HG03108 (cell line): ENCODE measurements around the gene HOXB3.

Experiments used
- ATAC-seq: cut with Tn5 transposase; IDR thresholded peaks from one replicate; pipeline ENCODE4 v1.9.1; 2021; ENCODE audit warnings: moderate library complexity; ENCODE audit not compliant: unreplicated experiment

Gene HOXB3

GRCh38 chr17:48626245-48627117, 36.4 kb upstream of the HOXB3 start, which contains the start of gene HOXB9:
Gene HOXB9 (minus strand): TSS chr17:48626358. CDS start chr17:48626269, 89 bp downstream.
- no peak for ATAC-seq

- ATAC-seq: no peak
Measured at GRCh38 chr17:48625495-48626244, 35.6 kb upstream of the HOXB3 start.

GRCh38 chr17:48624544-48625494, 34.8 kb upstream of the HOXB3 start:
- no peak for ATAC-seq

GRCh38 chr17:48624118-48624517, 34.1 kb upstream of the HOXB3 start:
- no peak for ATAC-seq

DNA sequence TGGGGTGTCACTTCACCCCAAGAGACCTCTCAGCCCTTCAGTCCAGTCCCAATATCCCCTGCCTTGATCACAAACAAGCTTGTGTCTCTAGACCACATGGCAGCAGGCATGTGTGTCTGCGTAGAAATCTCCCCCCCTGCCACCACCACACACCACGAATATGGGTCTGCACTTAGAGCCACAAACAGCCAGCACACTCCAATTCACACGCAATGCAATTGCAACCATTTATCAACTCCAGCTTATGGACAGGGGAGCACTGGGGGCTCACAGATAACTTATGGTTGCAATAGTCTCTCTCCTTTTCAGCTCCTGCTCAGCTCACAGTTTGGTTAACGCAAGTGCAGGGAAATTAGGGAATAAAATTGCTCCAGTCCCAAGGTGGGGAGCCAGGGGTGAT, 33.5 kb upstream of the HOXB3 start:
- no peak for ATAC-seq

- ATAC-seq: no peak
Measured at GRCh38 chr17:48622857-48623256, 32.8 kb upstream of the HOXB3 start.

GRCh38 chr17:48621410-48622392, 31.7 kb upstream of the HOXB3 start:
- ATAC-seq: no peak

DNA sequence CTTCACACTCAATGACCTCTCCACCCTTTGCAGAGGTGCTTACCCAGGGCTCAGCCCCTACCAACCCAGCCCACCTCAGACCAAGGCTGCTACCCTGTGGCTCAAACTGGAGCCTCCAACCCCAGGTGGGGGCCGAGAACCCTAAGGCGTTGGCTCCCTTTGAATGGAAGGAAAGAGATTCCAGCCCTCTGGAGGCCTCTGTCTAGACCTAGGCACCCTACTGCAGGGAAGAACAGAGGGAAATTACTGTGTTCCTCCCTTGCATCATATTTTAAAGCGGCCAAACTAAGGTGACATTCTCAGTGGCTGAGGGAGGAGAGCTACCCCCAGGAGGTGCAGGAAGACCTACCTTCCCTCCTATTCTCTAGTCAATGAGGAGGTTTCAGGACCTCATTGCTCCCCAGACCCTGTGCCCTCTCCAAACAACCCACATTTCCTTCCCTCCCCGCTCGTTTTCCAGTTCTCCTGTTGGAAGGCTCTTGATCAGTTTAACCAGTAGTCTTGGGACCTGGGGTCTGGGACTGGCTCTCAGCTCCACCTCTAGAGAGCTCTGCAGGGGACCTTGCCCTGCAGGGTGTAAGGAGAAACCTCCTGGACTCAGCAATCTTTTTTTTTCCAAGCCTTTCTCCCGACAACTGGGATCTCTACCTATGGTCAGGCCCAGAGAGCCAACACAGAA, 30.6 kb upstream of the HOXB3 start:
- no peak for ATAC-seq

DNA sequence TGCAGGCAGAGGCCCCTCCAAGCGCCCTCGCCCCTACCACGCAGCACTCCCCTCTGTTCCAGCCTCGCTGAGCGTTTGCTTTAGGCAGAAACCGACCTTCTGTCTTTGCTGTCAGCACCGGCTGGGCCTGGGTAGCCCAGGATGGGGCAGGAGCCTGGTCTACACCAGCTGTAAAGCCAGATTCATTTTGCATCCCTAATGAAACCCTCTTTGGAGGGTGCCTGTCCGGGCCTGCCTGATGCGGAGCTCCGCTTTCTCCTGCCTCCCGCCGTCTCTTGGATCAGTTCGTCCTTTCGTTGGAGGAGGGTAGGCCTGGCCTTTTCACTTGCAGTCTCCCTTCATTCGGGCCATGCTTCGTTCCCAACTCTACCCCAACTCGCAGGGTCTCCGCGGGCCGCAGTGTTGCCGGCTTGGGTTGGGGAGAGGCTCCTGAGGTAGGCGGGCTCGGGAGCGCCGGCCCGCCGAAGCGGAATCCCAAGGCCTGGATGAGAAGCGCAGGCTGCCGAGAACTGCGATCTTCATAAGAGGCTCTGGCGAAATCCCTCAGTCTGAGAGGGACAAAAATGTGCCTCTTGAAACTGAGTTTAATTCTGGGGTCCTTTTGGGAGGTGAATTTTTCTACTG, 29.9 kb upstream of the HOXB3 start:
- ATAC-seq: no peak

DNA sequence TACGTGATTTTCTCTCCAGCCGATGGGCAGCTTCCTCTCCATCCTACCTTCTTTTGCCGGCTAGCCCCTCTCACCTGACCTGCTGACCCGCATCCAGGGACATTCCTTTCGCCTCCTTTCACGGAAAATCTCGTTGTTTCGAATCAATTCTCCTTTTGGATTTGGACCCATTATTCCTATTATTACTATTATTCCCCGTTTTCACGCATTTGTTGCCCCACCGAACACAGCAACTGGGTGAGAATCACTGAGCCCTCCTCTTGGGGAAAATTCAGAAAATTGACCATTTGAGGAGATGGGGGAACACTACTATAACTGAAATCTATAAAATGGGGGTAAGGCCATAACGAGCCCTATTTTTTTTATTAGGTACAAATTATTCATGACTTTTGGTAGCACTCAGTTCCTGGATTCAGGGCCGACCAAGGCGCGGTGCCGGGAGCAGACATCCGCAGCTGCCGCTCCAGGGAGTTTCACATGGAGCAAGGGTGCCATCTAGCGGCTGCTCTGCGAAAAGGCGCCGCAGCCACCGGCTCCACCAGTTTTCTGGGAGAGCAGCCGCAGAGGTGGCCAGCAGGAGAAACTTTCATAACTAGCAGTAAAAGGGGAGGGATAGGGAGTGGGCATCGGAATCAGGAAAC, 28.3 kb upstream of the HOXB3 start:
- no peak for ATAC-seq

DNA sequence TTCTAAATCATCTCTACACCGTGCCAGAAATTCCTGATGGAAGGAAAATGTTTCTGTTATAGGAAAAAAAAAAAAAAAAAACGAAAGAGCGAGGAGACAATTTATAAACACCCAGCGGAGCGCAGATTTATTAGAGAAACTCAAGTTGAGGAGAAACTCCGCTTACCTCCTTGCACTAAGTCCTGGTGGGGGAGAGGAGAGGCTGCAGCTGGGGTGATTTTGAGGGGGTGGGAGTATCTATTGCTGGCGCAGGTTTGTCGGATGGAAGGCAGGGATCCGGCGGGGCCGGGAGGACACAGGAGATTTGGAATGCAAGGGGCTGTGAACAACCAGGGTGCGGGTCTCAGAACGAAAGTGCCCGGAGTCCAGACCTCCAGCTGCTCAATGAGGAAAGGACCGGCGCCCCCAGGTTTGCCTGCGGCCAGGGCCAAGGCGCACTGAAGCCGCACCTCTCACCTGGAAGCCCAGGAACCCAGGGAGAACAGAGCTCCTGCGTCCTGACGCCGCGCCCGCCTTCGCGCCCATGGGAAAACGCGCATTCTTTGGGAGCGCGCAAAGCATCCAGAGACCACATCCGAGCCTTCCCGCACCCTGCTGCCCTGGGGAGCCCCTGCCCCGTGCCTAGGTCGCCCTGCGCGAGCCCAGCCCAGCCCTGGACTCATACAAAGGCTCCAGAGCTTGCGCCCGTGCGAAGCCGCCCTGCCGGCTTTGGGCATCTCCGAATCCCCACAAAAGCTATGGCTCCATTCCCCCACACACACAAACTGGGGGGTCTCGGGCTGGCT, 27.6 kb upstream of the HOXB3 start:
- no peak for ATAC-seq

DNA sequence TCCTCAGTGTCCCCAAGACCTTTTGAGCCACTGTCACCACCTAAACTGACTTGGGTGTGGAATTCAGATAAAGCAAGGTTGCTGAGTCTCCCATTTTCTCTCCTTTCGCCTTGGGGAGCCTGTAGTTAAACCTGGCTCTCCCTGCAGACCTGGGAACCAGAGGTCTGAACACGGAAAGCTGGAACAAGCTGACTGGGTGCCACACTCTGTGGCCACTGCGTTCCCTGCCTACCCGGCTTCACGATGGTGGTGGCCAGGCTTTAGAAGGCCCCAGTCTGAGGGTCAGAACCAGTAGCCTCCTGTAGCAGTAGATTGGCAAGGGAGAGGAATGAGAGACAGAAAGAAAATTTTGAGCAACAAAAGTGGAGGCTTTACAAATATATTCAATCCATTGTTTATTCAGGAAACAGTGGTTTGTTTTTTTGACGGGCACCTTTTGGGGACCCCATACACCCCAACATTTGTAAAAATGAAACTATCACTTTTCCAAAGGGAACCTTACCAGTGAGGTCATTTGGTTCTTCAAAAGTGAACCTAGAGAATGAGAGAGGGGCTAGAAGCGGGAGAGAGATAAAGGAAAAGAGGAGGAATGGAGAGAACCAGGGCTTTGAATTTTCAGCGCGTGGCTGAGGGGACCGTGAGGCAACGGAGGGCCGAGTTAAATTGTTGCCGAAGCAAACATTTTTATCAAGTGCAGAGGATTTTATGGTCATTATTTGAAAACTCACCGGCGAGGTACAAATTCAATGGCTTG, 26.9 kb upstream of the HOXB3 start:
- ATAC-seq: no peak

GRCh38 chr17:48615963-48616716, 26.1 kb upstream of the HOXB3 start:
- ATAC-seq: no peak

DNA sequence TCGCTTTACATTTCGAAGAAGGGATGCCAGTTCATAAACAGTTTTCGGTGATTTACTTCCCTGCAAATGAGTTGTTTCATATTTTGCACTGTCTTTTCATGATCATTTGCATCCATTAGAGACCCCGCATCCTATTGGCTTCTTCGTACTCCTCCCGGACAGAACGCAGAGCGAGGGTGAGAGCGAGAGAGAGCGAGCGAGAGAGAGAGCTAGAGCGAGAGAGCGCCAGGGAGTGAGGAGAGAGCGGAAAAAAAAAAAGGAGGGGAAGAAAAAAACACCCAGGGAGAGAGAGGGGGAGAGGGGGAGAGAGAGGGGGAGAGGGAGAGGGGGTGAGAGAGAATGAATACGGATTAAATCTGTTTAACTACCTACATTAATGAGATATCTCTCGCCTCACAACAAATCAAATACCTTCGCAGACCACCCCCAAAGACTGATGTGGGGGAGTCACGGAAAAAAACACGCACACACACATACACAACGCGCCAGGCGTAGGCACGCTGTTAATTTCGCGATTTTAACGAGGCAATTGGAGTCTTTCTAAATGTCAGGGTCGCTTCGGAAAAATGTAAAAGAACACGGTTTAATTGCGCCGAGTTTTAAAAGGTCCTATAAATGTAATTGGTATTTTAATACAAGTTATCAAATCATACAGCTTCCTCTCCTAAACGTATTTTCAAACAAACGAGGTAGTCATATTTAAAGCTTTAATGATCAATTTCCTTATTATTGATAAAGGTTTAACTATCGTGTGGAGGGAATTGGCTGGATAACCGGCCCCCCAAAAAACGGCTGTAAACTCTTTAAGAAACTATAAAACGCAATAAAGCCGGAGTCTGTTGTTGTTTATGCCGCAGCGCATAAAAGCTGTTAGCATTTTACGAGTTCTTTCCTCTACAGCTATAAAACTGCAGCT, 25.3 kb upstream of the HOXB3 start, which contains the start of gene HOXB8:
Gene HOXB8 (minus strand): TSS at position 246 of the 916 bp plus-strand sequence. CDS start 588 bp downstream, outside the sequence.
- ATAC-seq: no peak
